ENCODE measurements around the gene DNMT3L.

GRCh38 chr21:44263221-44263760, 1.6 kb upstream of the DNMT3L start:
- TF ChIP-seq EZH2 (IDR thresholded peaks at IDR 0.05; ENCODE audit: low read length) (no peak), CTCF (optimal IDR thresholded peaks at IDR 0.05 in 1 of 3, IDR thresholded peaks at IDR 0.05 in 1 of 3, conservative IDR thresholded peaks at IDR 0.05 in 1 of 3; ENCODE audit: extremely low read depth in 1 of 3, insufficient read depth in 2 of 3, low read length in 3 of 3) (no peak)
